Esophagus mucosa (tissue), 1 donor: ENCODE measurements around the gene PEX6. TPM values are rescaled to one million over a fixed set of nuclear protein-coding genes. Genes with fewer than 3 reads are reported as not detected.
"Not testable (repeated sequence)": the region's sequence is repeated elsewhere in the genome, so short reads cannot be mapped to it uniquely, and the experiment has no call there.

Experiments
- ATAC-seq: fragments of 200-7000 bp; cut with Tn5 transposase; one replicate; pipeline ENCODE4 v1.9.1; 2020
- total RNA-seq: library from RNA; stranded (reverse); gene quantifications from one replicate; pipeline ENCODE4 v1.2.4, GENCODE V29; 2023
- donor health status: DM: yes; HTN: yes; CAD: no.

PEX6 gene
- 19.4 TPM for total RNA-seq

- ATAC-seq = peak; percentile 86
Measured at GRCh38 chr6:42978839-42979522, at the start of gene PEX6. Gene PEX6 (minus strand): TSS chr6:42979181. CDS start chr6:42979150, 31 bp downstream.

- ATAC-seq = no peak
Measured at GRCh38 chr6:43026365-43026764, 47.4 kb upstream of the PEX6 start.

GRCh38 chr6:43024436-43024835 lies 45.5 kb upstream of the PEX6 start:
- no peak for ATAC-seq

GRCh38 chr6:43021270-43022047 lies 42.5 kb upstream of the PEX6 start, which contains the start of gene RRP36:
Gene RRP36 (plus strand): TSS chr6:43021623. CDS start chr6:43021655, 32 bp downstream.
- peak; percentile 79 for ATAC-seq

- ATAC-seq = peak; percentile 15
Measured at GRCh38 chr6:43020847-43021246, 41.9 kb upstream of the PEX6 start.

- ATAC-seq = no peak
Measured at GRCh38 chr6:43020052-43020705, 41.2 kb upstream of the PEX6 start.

- ATAC-seq = no peak
Measured at GRCh38 chr6:43019152-43019551, 40.2 kb upstream of the PEX6 start.

GRCh38 chr6:43016943-43017334 lies 38.0 kb upstream of the PEX6 start:
- ATAC-seq = no peak

- ATAC-seq = no peak
Measured at GRCh38 chr6:43016176-43016942, 37.4 kb upstream of the PEX6 start.

GRCh38 chr6:43014434-43014909 lies 35.5 kb upstream of the PEX6 start:
- no peak for ATAC-seq

- peak; percentile 98 for ATAC-seq
Measured at GRCh38 chr6:43013843-43014433, 35.0 kb upstream of the PEX6 start, which contains the start of the genes KLHDC3 and MEA1. Gene KLHDC3 (plus strand): TSS chr6:43014249. CDS start chr6:43017193, 2,944 bp downstream. Gene MEA1 (minus strand): TSS chr6:43013946. CDS start chr6:43013813, 133 bp downstream.

- no peak for ATAC-seq
Measured at GRCh38 chr6:43013097-43013842, 34.3 kb upstream of the PEX6 start.

- no peak for ATAC-seq
Measured at GRCh38 chr6:43012364-43012763, 33.4 kb upstream of the PEX6 start.

GRCh38 chr6:43011207-43011606 lies 32.2 kb upstream of the PEX6 start:
- no peak for ATAC-seq

GRCh38 chr6:43009124-43009523 lies 30.1 kb upstream of the PEX6 start:
- ATAC-seq = no peak

GRCh38 chr6:43007126-43007525 lies 28.1 kb upstream of the PEX6 start:
- ATAC-seq = no peak

- no peak for ATAC-seq
Measured at GRCh38 chr6:43006251-43006650, 27.3 kb upstream of the PEX6 start.

GRCh38 chr6:43005844-43006243 lies 26.9 kb upstream of the PEX6 start:
- ATAC-seq = no peak

- ATAC-seq = no peak
Measured at GRCh38 chr6:43001843-43002242, 22.9 kb upstream of the PEX6 start.

GRCh38 chr6:42998205-42998604 lies 19.2 kb upstream of the PEX6 start:
- ATAC-seq = not testable (repeated sequence)

GRCh38 chr6:42996513-42996912 lies 17.5 kb upstream of the PEX6 start:
- no peak for ATAC-seq
